Astrocyte of the spinal cord (primary cell): ENCODE data around the gene LHFPL2.

Experiments used
- DNase-seq: peaks from one replicate; pipeline ENCODE4 v3.0.0; 2011; ENCODE audit warnings: low read depth, low spot score
- H3K4me3 ChIP-seq: 2 replicates; pipeline ENCODE4 v1.5.1; 2011; ENCODE audit warnings: low read depth, mild to moderate bottlenecking, low read length, moderate library complexity
- in situ Hi-C: cut with HindIII; loops from 2 replicates; pipeline ENCODE4 v1.10.0; 2017; ENCODE audit warnings: low sequenced_read_pairs
- TF ChIP-seq, protein P1 (sequence below): IDR thresholded peaks from 2 replicates; pipeline ENCODE4 v1.5.1; 2012; ENCODE audit warnings: low read depth, mild to moderate bottlenecking, low read length, inconsistent platforms

Gene LHFPL2

DNA sequence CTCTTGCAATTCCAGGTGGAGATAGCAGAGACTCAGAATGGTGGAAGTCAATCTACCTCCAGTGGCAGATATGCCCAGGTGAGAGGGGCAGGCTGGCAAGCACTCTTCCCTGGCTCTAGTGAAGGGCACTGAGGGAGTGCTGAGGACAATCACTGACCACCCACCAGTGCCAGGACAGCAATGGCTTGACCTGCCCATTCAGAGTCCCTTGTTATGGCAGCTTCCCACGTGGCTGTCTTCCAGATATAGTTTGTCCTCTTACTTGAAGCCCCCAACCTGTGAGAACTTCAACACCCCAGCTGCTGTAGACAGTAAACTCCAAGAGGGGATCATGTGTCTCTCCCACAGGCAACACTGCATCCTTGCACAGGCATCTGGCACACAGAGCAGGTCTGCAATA is 104.7 kb downstream of the LHFPL2 start:
- TF ChIP-seq, protein P1, sequence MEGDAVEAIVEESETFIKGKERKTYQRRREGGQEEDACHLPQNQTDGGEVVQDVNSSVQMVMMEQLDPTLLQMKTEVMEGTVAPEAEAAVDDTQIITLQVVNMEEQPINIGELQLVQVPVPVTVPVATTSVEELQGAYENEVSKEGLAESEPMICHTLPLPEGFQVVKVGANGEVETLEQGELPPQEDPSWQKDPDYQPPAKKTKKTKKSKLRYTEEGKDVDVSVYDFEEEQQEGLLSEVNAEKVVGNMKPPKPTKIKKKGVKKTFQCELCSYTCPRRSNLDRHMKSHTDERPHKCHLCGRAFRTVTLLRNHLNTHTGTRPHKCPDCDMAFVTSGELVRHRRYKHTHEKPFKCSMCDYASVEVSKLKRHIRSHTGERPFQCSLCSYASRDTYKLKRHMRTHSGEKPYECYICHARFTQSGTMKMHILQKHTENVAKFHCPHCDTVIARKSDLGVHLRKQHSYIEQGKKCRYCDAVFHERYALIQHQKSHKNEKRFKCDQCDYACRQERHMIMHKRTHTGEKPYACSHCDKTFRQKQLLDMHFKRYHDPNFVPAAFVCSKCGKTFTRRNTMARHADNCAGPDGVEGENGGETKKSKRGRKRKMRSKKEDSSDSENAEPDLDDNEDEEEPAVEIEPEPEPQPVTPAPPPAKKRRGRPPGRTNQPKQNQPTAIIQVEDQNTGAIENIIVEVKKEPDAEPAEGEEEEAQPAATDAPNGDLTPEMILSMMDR, result no peak
- in situ Hi-C loops, result loop anchor here (25.0 kb wide), 1 partner anchor 418 kb away; no protein-coding TSS in a partner anchor
- no peak overlapping the region for H3K4me3 ChIP-seq
- DNase-seq, result no peak

DNA sequence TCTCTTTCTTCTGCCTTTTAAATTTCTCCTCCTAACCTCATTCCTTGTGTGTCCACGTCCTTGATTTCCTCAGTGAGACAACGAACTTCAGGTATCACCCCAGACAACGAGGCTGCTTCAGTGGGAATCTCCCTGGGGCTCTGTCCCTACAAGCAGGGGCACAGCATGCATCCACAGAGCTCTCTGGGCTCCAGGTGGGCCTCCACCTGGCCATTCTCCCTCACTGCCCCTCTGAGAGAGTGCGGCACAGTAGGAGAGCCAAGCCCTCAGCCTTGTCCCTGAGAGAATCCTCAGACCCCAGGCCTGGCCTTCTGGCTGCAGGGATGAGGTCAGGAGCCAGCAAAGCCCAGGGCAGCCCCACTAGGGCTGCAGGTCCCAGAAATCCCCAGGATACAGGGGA is 105.3 kb downstream of the LHFPL2 start:
- H3K4me3 ChIP-seq, result no peak overlapping the region
- no peak for DNase-seq
- in situ Hi-C loops, result loop anchor here (25.0 kb wide), 1 partner anchor 419 kb away; no protein-coding TSS in a partner anchor
- TF ChIP-seq, protein P1, result no peak

DNA sequence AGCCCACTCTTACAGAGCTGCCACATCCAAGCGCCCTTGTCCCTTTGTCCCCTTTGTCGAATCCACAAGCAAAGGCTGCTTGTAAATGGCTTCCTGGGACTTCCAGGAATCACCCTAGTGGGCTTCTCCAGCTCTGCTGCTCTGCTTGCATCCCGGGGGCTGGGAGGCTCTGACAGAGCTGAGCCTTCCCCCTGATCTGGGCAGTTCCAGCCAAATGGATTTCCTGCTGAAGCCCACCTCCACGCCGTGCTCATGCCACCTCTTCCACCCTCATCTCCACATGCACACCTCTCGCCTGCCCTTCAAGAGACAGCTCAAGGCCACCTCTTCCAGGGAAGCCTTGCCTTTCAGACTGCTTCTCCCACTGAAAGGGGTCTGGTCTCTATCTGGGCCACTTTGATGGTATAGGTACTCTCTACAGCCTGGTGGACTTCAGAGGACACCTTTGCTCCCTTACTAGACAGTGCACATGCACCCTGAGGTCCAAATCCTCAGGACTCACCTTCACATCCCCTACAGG is 106.2 kb downstream of the LHFPL2 start:
- no peak for DNase-seq
- TF ChIP-seq, protein P1, result no peak
- in situ Hi-C loops, result loop anchor here (25.0 kb wide), 1 partner anchor 420 kb away; no protein-coding TSS in a partner anchor

DNA sequence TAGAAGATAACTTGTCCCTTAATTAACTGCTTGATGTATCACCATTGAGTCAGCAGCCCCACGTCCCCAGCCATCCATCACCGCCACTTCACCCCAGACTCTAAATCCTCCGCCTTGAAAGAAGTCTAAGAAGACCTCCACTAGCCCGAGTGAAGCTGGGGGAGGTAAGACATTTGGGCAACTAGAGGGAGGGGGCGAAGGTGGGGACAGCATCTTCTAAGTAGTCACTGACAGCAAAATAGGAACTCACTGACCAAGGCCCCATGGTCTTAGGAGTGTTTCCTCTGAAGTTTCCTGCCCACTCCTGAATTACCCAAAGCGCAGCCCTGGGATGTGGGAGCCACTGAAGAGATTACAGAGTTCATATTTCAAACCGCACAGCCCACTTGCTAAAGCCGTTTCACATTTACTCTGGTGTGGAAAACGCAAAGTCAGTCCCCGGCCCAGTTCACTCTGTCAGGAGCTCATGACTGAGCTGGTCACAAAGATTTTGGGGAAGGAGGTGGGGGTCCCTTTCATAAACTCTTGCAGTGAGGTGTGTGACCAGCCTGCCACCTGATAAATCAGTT is 107.4 kb downstream of the LHFPL2 start:
- no peak for DNase-seq
- TF ChIP-seq, protein P1, result no peak
- no peak overlapping the region for H3K4me3 ChIP-seq
- in situ Hi-C loops, result loop anchor here (25.0 kb wide), 1 partner anchor 421 kb away; no protein-coding TSS in a partner anchor

More for the DNA sequence above, 106.2 kb downstream of the LHFPL2 start:
- no peak overlapping the region for H3K4me3 ChIP-seq

DNA sequence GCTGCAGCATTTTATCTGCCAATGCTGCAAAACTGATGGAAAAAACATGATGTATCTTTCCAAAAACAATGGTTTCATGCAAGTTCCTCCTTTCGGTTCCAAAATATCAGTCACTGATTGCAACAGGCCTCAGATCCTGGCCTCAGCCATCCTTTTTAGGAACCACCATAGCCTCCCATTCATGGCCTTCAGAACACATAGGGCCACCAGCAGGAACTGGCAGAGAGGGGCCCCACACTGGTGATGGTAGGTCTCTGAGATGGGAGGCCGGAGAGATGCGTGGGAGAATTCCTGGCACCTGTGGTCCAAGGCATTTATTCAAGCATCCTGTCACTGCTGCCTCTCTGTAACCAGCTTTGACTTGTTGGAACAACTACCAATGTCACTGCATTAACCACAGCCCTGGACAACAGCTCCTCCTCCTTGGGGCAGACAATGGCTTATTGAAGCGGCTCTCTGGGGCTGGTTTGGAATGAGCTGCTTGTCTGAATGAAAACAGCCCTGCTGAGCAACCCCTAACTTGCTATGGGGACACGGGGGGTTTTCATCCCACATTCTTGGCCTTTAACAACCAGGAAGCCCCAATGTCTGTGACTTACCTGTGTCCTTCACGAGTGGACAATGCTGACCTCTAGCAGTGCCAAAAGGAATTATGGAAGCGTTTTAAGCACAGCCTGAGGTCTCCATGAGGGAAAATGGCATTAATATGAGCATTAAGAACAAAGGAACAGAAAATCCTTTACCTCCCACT is 108.1 kb downstream of the LHFPL2 start:
- H3K4me3 ChIP-seq, result no peak overlapping the region
- DNase-seq, result no peak
- TF ChIP-seq, protein P1, result no peak
- in situ Hi-C loops, result loop anchor here (25.0 kb wide), 1 partner anchor 422 kb away; no protein-coding TSS in a partner anchor

DNA sequence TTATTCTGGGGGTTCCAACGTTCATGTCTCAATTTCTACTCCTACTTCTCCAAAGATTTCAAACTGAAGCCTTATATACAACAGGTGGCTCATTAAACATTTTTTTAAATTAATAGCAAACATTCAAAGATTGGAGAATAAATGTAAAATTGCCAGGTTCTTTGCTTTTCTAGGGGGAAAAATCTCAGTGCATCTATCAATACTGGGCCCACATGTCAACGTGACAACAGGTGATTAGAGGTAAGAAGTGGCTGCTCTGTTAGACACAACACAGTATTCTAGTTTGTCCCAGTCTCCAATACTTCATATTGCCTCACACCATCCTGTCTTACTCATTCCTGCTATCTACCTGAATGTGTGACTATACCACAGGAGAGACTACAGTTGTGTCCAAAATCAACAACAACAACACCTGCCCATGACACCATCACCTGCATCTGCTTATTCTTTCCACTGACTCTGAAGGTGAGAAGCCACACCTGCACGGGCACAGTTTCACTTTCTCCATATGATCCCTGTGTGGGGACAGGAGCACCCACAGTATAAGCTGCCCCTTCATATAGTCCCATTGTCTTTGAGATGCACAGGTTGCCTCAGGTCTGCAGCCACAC is 110.2 kb downstream of the LHFPL2 start:
- no peak for DNase-seq

More for the DNA sequence above, 110.2 kb downstream of the LHFPL2 start:
- in situ Hi-C loops, result loop anchor here (25.0 kb wide), 1 partner anchor 424 kb away; no protein-coding TSS in a partner anchor
- TF ChIP-seq, protein P1, result no peak
- no peak overlapping the region for H3K4me3 ChIP-seq
